T1000 (cell line): ENCODE results near the gene MYRFL.
"Not testable (repeated sequence)": the region's sequence is repeated elsewhere in the genome, so short reads cannot be mapped to it uniquely, and the experiment has no call there.

ENCODE experiments used
- DNase-seq: peaks from one replicate; lab custom pipeline; 2025; ENCODE audit warnings: mixed read lengths; lab: John Stamatoyannopoulos, UW

MYRFL gene

DNA sequence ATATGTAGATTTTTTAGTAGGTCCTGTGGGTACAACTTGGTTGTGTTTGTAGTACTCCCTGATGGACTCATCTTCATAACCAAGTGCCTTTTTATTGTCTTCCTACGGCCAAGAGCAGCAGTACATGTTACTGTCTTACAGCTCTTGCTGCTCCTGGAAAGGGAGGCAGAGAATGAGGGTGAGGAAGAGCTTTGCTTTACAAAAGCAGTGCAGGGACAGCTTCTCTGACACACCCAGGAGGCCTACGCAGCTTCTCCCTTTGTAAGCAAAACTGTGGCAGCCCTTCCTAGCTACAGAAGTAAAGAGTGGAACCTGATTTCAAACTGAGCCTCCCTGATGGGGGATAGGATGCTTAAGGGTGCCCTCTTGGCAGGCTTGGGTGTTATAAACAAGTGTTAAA lies 18.6 kb downstream of the MYRFL start:
- DNase-seq = no peak

DNA sequence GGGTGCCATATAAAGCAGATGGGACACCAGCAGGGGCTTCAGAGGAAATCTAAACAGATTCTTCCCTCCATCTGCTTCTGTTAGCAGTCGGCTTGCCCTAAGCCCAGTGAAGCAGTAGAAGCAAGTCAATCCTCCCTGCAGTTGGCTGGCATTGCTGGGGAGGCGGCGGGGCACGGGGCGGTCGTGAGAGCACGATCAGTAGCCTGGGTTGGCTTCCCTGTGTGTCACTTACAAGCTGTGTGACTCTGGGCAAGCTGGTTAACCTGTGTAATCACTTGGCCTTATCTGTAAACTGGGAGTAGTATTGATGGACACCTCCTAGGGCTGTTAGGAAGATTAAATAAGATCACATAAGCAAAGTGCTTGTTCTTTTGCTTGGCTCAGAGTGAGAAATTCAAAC lies 19.4 kb downstream of the MYRFL start:
- DNase-seq = no peak

DNA sequence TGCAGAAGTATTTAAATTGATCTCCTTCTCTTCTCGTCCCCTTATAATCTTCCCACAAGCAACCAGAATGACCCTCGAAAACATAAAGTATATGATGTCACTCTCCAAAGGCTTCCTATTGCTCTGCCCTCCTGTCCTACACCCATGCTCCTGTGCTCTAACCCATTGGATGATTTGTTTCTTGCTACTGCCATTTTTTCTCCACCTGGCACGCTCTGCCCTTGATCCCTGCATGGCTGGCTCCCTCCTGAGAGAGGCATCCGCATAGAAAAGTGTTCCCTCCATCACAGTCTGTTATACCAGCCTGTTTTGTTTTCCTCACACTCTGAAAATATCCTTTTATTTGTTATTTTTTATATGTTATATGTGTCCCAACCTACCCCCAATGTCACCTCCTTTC lies 19.8 kb downstream of the MYRFL start:
- DNase-seq = no peak

DNA sequence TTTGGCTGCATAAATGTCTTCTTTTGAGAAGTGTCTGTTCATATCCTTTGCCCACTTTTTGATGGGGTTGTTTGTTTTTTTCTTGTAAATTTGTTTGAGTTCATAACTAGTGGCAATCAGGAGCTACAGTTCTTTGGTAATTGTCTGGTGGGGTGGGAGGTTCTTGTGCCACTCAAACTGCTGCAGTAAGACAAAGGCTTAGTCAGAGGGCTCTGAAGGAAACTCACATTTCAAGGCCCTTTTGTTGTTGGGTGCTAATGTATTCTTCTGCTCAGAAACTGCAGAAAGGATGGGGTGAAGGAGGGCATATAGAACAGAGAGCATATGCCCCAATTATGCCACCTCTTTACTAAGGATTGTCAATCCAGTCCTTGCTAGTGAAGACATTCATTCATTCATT lies 21.9 kb downstream of the MYRFL start:
- DNase-seq = no peak

DNA sequence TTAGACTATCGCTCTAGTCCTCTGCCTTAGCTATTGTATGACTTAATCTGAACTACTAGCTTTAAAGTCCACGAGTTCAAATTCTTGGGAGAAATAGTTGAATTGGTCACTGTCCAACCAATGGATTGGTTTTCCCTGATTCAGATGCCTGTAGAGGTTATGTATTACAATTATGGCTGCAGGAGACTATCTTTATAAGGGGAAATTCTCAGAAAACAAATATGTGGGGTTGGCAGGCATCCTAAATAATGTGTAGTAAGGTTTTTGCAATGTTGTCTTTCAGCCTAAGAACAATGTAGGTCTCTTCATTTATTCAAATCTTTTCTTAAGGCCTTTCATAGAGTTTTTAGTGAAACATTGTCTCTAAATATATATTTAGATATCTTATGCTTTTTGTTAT lies 26.9 kb downstream of the MYRFL start:
- no peak for DNase-seq

DNA sequence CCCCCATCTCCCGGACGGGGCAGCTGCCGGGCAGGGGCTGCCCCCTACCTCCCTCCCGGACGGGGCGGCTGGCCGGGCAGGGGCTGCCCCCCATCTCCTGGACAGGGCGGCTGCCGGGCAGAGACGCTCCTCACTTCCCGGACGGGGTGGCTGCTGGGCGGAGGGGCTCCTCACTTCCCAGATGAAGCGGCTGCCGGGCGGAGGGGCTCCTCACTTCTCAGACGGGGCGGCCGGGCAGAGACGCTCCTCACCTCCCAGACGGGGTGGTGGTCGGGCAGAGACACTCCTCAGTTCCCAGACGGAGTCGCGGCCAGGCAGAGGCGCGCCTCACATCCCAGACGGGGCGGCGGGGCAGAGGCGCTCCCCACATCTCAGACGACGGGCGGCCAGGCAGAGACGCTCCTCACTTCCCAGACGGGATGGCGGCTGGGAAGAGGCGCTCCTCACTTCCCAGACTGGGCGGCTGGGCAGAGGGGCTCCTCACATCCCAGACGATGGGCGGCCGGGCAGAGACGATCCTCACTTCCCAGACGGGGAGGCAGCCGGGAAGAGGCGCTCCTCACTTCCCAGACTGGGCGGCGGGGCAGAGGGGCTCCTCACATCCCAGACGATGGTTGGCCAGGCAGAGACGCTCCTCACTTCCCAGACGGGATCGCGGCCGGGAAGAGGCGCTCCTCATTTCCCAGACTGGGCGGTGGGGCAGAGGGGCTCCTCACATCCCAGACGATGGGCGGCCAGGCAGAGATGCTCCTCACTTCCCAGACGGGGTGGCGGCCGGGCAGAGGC lies 28.3 kb downstream of the MYRFL start:
- not testable (repeated sequence) for DNase-seq

DNA sequence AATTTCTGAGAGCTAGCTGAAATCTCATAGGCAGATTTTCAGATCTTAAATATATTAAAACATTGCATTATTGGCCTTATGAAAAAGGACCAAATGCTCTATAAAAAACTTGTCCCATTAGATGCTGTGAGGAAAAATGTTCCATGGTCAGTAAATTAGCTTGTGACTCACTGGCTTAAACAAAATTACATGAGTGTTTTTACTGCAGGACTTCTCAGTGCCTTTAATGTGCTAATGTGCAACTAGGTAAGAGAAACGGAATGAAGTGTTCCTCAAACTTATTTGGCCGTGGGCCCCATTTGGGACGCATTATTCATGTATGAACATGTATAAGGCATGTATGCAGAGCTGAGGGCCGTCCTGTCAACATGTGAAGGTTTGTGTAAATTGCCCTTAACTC lies 41.7 kb downstream of the MYRFL start:
- no peak for DNase-seq

DNA sequence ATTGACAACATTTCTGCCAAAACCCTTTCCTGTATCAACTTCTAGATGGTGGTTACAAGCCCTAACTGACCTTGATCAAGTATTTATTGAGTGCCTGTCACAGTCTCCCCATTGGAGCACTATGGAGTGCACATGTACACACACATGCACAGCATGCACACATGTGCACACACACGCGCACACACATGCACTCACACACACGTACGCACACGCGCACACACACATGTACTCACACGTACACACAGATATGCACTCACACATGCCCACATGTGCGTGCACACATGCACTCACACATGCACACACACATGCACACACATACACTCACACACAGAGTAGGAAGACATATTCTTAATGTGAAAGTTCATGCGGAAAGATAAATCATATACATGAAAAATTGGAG lies 43.7 kb downstream of the MYRFL start:
- DNase-seq = no peak

DNA sequence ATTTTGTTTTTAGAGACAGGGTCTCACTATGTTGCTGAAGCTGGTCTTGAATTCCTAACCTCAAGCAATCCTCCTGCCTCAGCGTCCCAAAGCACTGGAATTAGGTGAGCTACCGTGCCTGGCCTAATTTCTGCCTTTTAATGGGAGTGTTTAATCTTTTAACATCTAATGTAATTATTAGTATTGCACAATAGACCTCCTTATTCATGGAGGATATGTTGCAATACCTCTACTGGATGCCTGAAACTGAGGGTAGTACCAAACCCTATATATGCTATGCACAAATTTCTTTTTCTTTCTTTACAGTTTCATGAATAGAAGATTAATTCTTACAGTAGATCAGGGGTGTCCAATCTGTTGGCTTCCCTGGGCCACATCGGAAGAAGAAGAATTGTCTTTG lies 47.8 kb downstream of the MYRFL start:
- no peak for DNase-seq

DNA sequence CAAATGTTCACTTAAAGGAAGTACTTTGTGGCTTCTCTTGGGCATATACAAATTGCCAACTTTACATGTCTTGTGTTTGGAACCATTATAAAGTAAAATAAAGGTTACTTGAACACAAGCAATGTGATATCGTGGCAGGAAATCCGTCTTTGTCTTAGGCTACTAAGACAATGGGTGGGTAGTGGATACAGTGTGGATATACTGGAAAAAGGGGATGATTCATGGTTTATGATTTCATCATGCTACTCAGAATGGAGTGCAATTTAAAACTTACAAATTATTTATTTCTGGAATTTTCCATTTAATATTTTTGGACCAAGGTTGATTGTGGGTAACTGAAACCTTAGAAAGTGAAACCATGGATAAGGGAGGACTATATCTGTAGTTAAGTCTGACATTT lies 48.4 kb downstream of the MYRFL start:
- no peak for DNase-seq

DNA sequence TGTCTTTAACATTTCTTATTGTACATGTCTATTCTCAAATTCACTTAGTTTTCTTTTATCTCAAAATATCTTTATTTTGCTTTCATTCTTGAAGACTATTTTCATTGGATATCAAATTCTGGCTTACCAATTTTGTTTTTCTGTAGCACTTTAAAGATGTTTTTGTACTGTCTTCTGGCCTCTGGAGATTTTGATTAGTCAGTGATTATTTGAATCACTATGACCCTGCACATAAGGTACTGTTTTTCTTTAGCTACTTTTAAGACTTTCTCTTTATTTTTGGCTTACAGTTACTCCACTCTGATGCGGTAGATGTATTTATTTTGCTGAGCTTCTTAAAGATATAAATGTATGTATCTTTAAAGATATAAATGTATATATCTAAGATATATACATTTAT lies 49.6 kb downstream of the MYRFL start:
- no peak for DNase-seq

DNA sequence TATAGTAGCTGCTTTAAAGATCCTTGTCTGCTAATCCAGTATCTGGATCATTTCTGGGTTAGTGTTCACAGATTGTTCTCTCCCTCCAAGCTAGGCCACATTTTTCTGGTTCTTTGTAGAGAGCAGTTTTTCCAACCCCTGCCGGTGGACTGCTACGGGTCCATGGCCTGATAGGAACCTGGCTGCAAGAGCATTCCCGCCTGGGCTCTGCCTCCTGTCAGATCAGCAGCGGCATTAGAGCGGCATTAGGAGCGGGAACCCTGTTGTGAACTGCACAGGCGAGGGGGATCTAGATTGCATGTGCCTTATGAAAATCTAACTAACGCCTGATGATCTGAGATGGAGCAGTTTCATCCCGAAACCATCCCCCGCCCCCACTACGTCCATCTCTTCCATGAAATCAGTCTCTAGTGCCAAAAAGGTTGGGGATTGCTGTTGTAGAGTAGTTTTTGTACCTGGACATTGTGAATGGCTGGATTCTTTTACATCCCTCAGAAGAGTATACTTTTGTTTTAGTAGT lies 50.4 kb downstream of the MYRFL start:
- no peak for DNase-seq

DNA sequence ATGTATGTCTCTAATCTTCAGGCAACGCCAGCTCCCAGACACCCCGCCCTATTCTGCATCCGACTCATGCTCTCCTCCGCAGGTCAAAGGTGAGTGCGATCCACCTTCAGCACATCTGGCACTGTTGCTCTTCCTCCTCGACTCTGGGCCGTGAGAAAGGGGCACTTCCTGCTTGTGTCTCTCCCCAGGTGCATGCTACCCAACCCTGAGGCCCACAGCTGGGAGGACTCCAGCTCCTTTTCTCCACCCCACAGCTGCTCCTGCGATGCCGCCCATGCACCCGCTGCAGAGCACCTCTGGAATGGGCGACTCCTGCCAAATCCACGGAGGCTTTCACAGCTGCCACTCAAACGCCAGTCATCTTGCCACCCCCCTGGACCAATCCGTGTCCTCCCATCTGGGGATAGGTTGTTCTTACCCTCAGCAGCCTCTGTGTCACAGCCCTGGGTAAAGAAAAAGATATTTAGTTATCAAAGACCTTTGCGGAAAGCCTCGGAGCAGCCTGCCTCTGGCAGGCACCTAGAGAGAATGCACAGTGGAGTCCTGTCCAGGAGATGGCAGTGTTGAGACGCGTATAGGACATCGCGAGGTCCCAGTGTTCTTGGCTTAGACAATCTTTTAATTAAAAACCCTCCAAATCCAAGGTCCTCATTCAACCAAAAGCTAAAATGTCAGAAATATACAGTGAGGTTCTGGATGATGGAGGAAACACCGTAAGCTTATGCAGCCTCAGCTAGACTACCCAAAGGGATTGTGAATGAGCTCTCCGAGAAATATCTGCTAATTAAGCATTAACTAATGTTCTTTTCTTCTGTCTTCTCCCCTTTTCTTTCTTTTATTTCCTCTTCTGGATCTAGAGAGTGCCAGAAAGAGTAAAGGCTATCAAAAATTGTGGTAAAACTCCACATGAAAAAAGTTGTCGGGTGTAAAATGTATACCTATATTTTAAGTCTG lies 54.3 kb downstream of the MYRFL start:
- peak; percentile 99 for DNase-seq

DNA sequence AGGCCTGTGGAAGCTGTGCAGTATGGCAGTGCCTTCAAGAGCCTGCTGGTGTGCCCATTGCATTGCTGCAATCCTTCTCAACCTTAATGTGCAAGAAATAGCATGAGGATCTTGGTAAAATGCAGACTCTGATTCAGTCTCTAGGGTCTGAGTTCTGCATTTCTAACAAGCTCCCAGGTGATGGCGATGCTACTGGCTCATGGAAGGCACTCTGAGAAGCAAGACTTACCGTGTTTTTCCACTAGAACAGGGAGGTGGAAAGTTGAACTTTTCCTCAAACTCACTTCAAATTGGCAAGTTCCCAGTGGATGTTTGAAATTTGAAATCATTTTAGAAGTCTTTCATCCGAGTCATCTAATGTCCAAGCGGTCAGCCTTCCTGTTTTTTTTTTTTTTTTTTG lies 55.5 kb downstream of the MYRFL start:
- DNase-seq = peak; percentile 67

DNA sequence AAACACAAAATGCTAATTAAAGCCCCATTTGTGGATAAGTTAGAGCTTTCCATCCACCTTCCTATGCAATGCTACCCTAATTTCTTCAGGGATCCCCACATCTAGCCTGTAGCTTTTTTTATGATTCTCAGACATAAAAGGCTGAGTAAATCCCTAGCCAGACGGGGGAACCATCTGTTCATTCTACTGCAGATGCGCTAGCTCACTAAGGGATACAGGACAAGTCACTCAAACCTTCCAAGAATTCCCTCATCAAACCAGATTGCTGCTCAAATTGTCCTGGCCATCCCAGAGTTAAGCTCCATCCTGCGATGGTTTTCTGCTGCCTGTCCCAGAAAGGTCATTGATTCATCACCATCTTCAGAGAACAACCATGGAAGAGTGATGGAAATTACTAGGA lies 56.7 kb downstream of the MYRFL start:
- no peak for DNase-seq

DNA sequence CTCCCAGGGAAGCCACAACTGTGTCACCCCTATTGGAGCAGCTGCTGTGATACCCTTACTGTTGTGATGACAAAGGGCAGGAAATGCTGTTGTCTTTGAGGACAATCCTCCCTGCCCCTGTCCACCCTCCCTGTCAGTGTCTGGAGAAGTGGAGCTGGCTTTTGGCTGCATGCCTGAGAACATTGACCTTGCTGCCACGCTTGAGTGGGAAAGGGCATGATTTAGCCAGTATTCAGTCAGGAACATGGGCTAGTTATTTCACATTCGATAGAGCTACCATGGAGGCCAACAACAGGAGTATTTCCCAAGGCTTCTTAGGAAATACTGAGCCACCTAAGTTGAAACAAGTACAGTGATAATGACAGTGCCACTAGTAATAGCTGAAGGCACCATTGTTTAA lies 59.4 kb downstream of the MYRFL start:
- DNase-seq = no peak

DNA sequence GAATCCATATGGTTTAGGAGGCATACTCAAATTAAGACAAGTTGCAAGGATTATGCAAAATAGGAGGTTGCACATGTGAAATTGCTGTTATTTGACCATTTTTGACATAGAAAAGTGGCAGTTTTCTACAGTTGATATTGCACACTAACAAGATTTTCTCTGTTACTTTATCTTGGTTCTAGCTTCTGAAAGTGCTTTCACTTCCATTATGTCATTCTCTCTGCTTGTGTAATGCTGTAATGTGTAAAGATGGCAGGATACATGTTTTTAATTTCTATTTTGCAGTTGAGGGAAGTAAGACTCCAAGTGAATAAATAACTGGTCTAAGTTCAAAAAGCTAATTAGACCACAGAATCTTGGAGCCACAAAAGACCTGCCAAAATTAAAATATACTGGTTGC lies 60.6 kb downstream of the MYRFL start:
- DNase-seq = no peak

DNA sequence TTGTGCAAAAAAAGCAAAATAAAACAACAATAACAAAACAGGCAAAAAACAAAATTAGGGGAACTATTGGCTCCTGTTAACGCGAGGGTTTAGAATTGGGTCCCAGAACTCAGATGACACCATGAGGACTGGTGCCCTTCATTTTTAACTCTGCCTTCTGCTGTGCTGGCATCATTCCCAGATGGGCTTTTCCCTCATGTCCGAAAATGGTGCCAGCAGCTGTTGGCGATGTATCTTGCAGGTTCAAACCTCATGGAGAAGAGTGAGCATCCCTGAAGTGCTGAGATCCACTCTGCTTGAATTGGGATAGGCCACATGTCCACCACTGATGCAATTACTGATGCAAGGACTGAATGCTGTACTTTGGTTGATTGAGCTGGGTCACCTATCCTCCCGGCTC lies 61.1 kb downstream of the MYRFL start:
- no peak for DNase-seq

DNA sequence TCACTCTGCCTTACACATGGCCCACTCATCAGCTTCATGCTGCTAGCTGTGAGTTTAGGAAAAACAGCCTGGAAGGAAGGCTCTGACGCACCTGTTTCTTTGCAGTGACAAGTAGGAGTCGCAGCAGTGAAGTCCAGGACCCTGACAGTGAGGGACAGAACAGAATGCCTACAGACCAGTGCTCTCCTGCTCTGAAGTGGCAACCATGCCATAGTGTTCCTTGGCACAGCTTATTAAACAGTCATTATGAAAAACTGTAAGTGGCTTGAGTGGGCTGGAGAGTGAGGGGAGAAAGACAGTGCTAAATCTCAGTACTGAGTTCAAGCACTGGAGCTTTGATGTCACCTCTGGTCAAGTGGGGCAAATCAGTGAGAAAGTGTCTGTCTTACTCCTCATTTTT lies 61.7 kb downstream of the MYRFL start:
- DNase-seq = no peak

DNA sequence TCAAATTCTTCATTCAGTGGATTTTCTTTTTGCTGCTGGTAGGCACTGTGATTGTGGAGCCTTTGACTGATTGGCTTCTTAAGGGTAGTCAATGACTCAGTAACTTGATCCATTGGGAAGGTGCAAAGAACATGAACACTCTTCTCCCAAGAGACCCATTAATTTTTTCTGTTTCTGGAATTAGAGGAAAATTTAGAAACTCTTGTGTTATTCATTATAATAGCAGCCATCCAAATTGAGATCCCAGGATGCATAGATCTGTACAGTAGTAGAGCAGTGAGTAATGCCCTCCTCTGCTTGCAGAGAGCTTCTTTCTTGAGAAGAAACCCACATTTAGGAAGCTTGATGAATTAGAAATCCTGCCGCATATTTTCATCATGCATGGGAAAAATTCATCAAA lies 63.9 kb downstream of the MYRFL start:
- no peak for DNase-seq

DNA sequence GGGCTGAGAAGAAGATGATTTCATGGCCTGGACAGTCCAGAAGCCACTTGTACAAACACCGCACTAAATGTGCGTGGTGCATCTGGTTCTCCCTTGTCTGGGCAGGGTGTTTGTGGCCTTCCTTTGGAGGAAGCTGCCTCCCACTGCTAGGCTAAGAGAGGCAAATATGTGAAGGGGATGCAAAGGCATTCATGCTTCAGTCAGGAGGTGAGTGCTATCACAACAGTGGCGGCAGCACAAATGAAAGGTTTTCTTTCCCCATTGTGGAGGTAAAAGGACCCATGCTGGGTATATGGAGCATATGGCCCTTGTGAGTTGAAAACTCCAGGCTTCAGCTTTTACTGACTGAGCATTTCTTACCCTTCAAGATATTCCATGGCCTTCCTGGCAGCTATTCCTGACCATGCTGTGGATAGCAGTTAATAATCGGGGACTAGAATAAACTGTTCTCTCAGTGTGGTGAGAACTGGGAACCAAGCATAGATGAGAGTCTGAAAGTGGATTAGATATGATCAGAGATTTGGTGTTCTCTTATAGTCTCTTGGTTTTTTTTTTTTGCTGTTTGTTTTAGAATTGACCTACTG lies 69.9 kb downstream of the MYRFL start:
- no peak for DNase-seq

DNA sequence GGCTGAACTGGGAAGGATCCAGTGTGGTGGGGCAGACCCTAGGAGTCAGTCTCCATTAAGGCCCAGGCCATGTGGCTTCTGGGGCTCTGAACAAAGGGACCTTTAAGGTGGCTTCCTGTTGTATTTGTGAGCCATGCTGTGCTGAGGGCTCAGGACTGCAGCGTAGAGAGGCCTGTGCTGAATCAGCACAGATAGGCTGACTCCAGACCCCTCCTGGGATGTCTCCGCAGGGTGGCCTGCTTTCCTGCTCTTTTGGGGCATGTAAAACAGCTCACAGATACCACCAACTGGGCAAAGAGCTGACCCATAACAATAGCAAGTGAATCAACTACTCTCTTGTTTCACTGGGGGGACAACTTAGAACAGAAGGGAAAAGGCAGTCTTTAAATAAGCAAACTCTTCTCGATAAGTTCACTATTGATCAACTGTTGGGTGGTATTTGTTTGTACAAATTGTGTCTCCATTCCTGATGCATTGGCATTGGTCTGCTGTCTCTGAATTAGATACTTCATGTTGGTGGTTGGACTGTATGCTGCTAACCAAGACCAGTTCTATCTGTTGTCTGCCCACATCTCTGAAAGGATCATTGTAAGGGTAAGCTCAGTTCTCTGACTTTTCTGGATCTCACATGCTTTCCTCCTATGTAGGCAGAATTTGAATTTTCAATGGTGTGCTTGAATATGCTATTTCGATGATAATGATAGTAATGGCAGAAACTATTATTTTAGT lies 71.8 kb downstream of the MYRFL start:
- DNase-seq = no peak
